ENCODE data around the gene CCDC69. TPM values are rescaled to one million over a fixed set of nuclear protein-coding genes. Genes with fewer than 3 reads are reported as not detected.
A peak's percentile ranks its signal among the peaks of the same experiment; 100 is the strongest.

Gene CCDC69
- total RNA-seq, 1 experiment from 2014 or later: 2.8 TPM

- H3K36me3 Mint-ChIP-seq (ENCODE audit: insufficient read depth, unreplicated experiment): peaks cover 15% of the 10 kb centered on the region
- H3K27me3 Mint-ChIP-seq (ENCODE audit: insufficient read depth, unreplicated experiment): no peaks in the 10 kb centered on the region
- peaks cover 31% of the 10 kb centered on the region for H3K4me1 Mint-ChIP-seq (ENCODE audit: insufficient read depth, unreplicated experiment)
- peak overlapping the region; percentile 42 for H3K4me3 Mint-ChIP-seq (ENCODE audit: unreplicated experiment)
- peak overlapping the region; percentile 80 for H3K27ac Mint-ChIP-seq (ENCODE audit: low read depth, unreplicated experiment)
- H3K9me3 Mint-ChIP-seq (ENCODE audit: unreplicated experiment): peaks cover 3% of the 10 kb centered on the region
- no peak for DNase-seq (ENCODE audit: unreplicated experiment)
- no TSS peak for BruUV-seq (replicated peaks)
- intact Hi-C loops (cut with micrococcal nuclease): no loop called here
- POLR2A ChIA-PET: interaction anchor here (0.6 to 1.0 kb wide), 3 partner anchors 42 to 389 kb away, joined by 3 to 4 read pairs (median 3); no protein-coding TSS in a partner anchor
- CTCF ChIA-PET: interaction anchor here (0.6 to 1.5 kb wide), 2 partner anchors 42 to 545 kb away, joined by 3 to 6 read pairs; no protein-coding TSS in a partner anchor
- TF ChIP-seq CTCF (IDR thresholded peaks at IDR 0.05; ENCODE audit: unreplicated experiment): no peak
Measured at GRCh38 chr5:151196556-151197290, 27.2 kb downstream of the CCDC69 start.

- Mint-ChIP-seq H3K4me3 (ENCODE audit: unreplicated experiment) (peak overlapping the region; percentile 42), H3K27me3 (ENCODE audit: insufficient read depth, unreplicated experiment) (no peaks in the 10 kb centered on the region), H3K9me3 (ENCODE audit: unreplicated experiment) (peaks cover 13% of the 10 kb centered on the region), H3K4me1 (ENCODE audit: insufficient read depth, unreplicated experiment) (peaks cover 31% of the 10 kb centered on the region), H3K36me3 (ENCODE audit: insufficient read depth, unreplicated experiment) (peaks cover 15% of the 10 kb centered on the region), H3K27ac (ENCODE audit: low read depth, unreplicated experiment) (peak overlapping the region; percentile 80)
- peak; percentile 82 for DNase-seq (ENCODE audit: unreplicated experiment)
- intact Hi-C loops (cut with micrococcal nuclease): no loop called here
- no peak for TF ChIP-seq CTCF (IDR thresholded peaks at IDR 0.05; ENCODE audit: unreplicated experiment)
- ChIA-PET POLR2A (interaction anchor here (1.0 kb wide), 1 partner anchor 43 kb away, joined by 4 read pairs; no protein-coding TSS in a partner anchor), CTCF (interaction anchor here (1.5 kb wide), 1 partner anchor 43 kb away, joined by 6 read pairs; no protein-coding TSS in a partner anchor)
- BruUV-seq (replicated peaks): no TSS peak
Measured at GRCh38 chr5:151195622-151196021, 28.3 kb downstream of the CCDC69 start.

GRCh38 chr5:151192626-151193025, 31.3 kb downstream of the CCDC69 start:
- DNase-seq (ENCODE audit: unreplicated experiment): no peak
- Mint-ChIP-seq H3K27me3 (ENCODE audit: insufficient read depth, unreplicated experiment) (no peaks in the 10 kb centered on the region), H3K4me1 (ENCODE audit: insufficient read depth, unreplicated experiment) (peaks cover 26% of the 10 kb centered on the region), H3K4me3 (ENCODE audit: unreplicated experiment) (no peak overlapping the region), H3K27ac (ENCODE audit: low read depth, unreplicated experiment) (no peak overlapping the region), H3K36me3 (ENCODE audit: insufficient read depth, unreplicated experiment) (peaks cover 7% of the 10 kb centered on the region), H3K9me3 (ENCODE audit: unreplicated experiment) (peaks cover 33% of the 10 kb centered on the region)
- ChIA-PET CTCF (interaction anchor here (0.7 to 1.7 kb wide), 5 partner anchors 28 to 124 kb away, joined by 3 to 8 read pairs (median 4); no protein-coding TSS in a partner anchor), POLR2A (interaction anchor here (2.0 kb wide), 1 partner anchor 16 kb away, joined by 6 read pairs; no protein-coding TSS in a partner anchor)
- intact Hi-C loops (cut with micrococcal nuclease): no loop called here
- TF ChIP-seq CTCF (IDR thresholded peaks at IDR 0.05; ENCODE audit: unreplicated experiment): no peak
- BruUV-seq (replicated peaks): no TSS peak

- CTCF ChIA-PET: interaction anchor here (0.6 to 1.8 kb wide), 12 partner anchors 15 to 534 kb away, joined by 3 to 8 read pairs (median 4); no protein-coding TSS in a partner anchor
- Mint-ChIP-seq H3K36me3 (ENCODE audit: insufficient read depth, unreplicated experiment) (peaks cover 1% of the 10 kb centered on the region), H3K27me3 (ENCODE audit: insufficient read depth, unreplicated experiment) (no peaks in the 10 kb centered on the region), H3K27ac (ENCODE audit: low read depth, unreplicated experiment) (peak overlapping the region; percentile 3), H3K4me1 (ENCODE audit: insufficient read depth, unreplicated experiment) (peaks cover 21% of the 10 kb centered on the region), H3K4me3 (ENCODE audit: unreplicated experiment) (no peak overlapping the region), H3K9me3 (ENCODE audit: unreplicated experiment) (peaks cover 33% of the 10 kb centered on the region)
- TF ChIP-seq CTCF (IDR thresholded peaks at IDR 0.05; ENCODE audit: unreplicated experiment): no peak
- intact Hi-C loops (cut with micrococcal nuclease): no loop called here
- peak; percentile 48 for DNase-seq (ENCODE audit: unreplicated experiment)
- no TSS peak for BruUV-seq (replicated peaks)
- POLR2A ChIA-PET: interaction anchor here (0.7 to 2.0 kb wide), 3 partner anchors 11 to 214 kb away, joined by 3 to 6 read pairs (median 3); no protein-coding TSS in a partner anchor
Measured at GRCh38 chr5:151191661-151192060, 32.2 kb downstream of the CCDC69 start.
